Ovary (tissue), 3 donors: ENCODE measurements around the gene MAPK6.

ENCODE experiments used
- CTCF ChIP-seq, 3 donors: fragments of 450-650 bp in 2 of 3; fragments of 200-600 bp in 1 of 3; IDR thresholded peaks; one replicate each; pipeline versions ENCODE4 v1.5.1 to v1.8.0; 2016 to 2022; ENCODE audit warnings: antibody characterized with exemption in 3 of 3, mild to moderate bottlenecking in 1 of 3
- EP300 ChIP-seq: sonication (generic); formaldehyde crosslinking; IDR thresholded peaks from one replicate; pipeline ENCODE4 v1.6.1; 2017; ENCODE audit warnings: antibody characterized with exemption
- POLR2A ChIP-seq: fragments of 450-650 bp; IDR thresholded peaks from one replicate; pipeline ENCODE4 v1.6.1; 2017; ENCODE audit warnings: antibody characterized with exemption, mild to moderate bottlenecking, moderate library complexity
- donor health status: DM: no; HTN: no; CAD: no.

GRCh38 chr15:52018693-52019393 is at the start of gene MAPK6:
- no peak for TF ChIP-seq CTCF (IDR thresholded peaks at IDR 0.05)
- peak; percentile 72 for TF ChIP-seq EP300
- TF ChIP-seq POLR2A: peak; percentile 93
